ENCODE results near the gene ABHD10.

The ABHD10 gene

GRCh38 chr3:112013784-112014143, 34.9 kb downstream of the ABHD10 start:
- no peak overlapping the region for H3K4me3 ChIP-seq (IDR thresholded peaks at IDR 0.05; ENCODE audit: insufficient read depth, low read depth, low read length)
- TF ChIP-seq CTCF (conservative IDR thresholded peaks at IDR 0.05; ENCODE audit: low read depth, low read length), result no peak
- no peak overlapping the region for H2AFZ ChIP-seq (ENCODE audit: low read depth)
- H4K20me1 ChIP-seq (ENCODE audit: insufficient read depth), result no peaks in the 10 kb centered on the region
- no peak overlapping the region for H3K4me2 ChIP-seq
- no peaks in the 10 kb centered on the region for H3K36me3 ChIP-seq (ENCODE audit: insufficient read depth)
- H3K4me1 ChIP-seq (ENCODE audit: low read depth, poor library complexity, severe bottlenecking), result no peaks in the 10 kb centered on the region
- H3K79me2 ChIP-seq (ENCODE audit: insufficient read depth, low read depth), result no peaks in the 10 kb centered on the region
- no peak overlapping the region for H3K9ac ChIP-seq
- H3K27me3 ChIP-seq (ENCODE audit: insufficient read depth, low read depth), result no peaks in the 10 kb centered on the region
- no peak overlapping the region for H3K27ac ChIP-seq

DNA sequence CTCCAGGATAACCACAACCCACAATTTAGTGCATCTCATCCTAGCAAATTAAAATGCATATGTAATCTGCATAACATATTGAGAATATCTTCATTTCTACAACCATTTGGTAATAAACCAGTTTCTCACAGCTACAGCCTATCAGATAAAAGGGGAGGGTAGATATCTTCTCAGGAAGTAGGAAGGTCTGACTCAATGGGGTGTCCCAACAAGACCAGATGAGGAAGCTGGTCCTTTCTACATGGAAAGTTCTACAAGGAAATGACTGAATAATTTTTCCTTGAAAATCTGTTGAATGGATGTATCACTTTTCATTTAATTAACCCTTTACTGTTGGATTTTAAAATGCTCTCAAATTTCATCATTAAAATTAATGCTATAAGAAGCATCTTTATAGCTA, 38.3 kb downstream of the ABHD10 start:
- TF ChIP-seq CTCF (conservative IDR thresholded peaks at IDR 0.05; ENCODE audit: low read depth, low read length), result no peak
- no peak overlapping the region for H3K4me2 ChIP-seq
- no peak overlapping the region for H3K4me3 ChIP-seq (IDR thresholded peaks at IDR 0.05; ENCODE audit: insufficient read depth, low read depth, low read length)
- H3K9ac ChIP-seq, result no peak overlapping the region
- H3K79me2 ChIP-seq (ENCODE audit: insufficient read depth, low read depth), result no peaks in the 10 kb centered on the region
- no peak overlapping the region for H2AFZ ChIP-seq (ENCODE audit: low read depth)
- no peaks in the 10 kb centered on the region for H3K4me1 ChIP-seq (ENCODE audit: low read depth, poor library complexity, severe bottlenecking)
- H3K27ac ChIP-seq, result no peak overlapping the region
- H3K27me3 ChIP-seq (ENCODE audit: insufficient read depth, low read depth), result no peaks in the 10 kb centered on the region
- H4K20me1 ChIP-seq (ENCODE audit: insufficient read depth), result no peaks in the 10 kb centered on the region
- no peaks in the 10 kb centered on the region for H3K36me3 ChIP-seq (ENCODE audit: insufficient read depth)

DNA sequence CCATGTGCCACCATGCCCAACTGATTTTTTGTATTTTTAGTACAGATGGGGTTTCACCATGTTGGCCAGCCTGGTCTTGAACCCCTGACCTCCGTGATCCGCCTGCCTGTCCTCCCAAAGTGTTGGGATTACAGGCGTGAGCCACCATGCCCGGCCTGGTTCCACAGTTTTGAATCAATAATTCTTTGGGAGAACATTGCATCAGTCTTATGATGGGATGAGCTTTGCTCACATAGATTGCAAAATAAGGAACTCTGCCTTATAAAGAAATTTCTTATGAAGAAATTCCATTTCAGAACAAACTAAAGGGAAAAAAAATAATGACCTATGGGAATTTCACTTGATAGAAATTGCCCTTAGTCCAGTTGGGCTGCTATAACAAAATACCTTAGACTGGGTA, 39.9 kb downstream of the ABHD10 start:
- no peak overlapping the region for H3K4me2 ChIP-seq
- no peak overlapping the region for H3K27ac ChIP-seq
- H3K79me2 ChIP-seq (ENCODE audit: insufficient read depth, low read depth), result no peaks in the 10 kb centered on the region
- no peaks in the 10 kb centered on the region for H3K36me3 ChIP-seq (ENCODE audit: insufficient read depth)
- no peaks in the 10 kb centered on the region for H4K20me1 ChIP-seq (ENCODE audit: insufficient read depth)
- H3K4me1 ChIP-seq (ENCODE audit: low read depth, poor library complexity, severe bottlenecking), result no peaks in the 10 kb centered on the region
- H2AFZ ChIP-seq (ENCODE audit: low read depth), result no peak overlapping the region
- H3K27me3 ChIP-seq (ENCODE audit: insufficient read depth, low read depth), result no peaks in the 10 kb centered on the region
- no peak overlapping the region for H3K4me3 ChIP-seq (IDR thresholded peaks at IDR 0.05; ENCODE audit: insufficient read depth, low read depth, low read length)
- H3K9ac ChIP-seq, result no peak overlapping the region
- TF ChIP-seq CTCF (conservative IDR thresholded peaks at IDR 0.05; ENCODE audit: low read depth, low read length), result no peak

DNA sequence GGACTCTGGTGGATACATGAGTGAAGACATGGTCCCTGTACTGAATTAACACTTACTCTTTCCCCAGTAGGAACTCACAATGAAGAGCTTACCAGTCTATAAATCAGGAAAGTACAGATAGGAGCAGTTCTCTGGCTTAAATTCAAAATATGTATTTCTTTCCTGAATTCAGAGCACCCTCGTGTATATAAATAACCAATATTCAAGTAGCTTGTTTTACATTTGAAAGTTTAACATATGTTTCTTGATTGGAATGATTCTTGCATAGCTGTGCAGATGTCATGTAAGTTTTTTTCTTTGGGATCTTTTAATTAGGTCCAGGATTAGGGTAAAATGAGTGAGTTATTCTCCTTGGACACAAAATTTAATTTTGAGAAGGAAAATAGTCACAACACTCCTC, 40.9 kb downstream of the ABHD10 start:
- no peak overlapping the region for H2AFZ ChIP-seq (ENCODE audit: low read depth)
- no peak overlapping the region for H3K27ac ChIP-seq
- H3K36me3 ChIP-seq (ENCODE audit: insufficient read depth), result no peaks in the 10 kb centered on the region
- no peaks in the 10 kb centered on the region for H3K79me2 ChIP-seq (ENCODE audit: insufficient read depth, low read depth)
- H3K4me3 ChIP-seq (IDR thresholded peaks at IDR 0.05; ENCODE audit: insufficient read depth, low read depth, low read length), result no peak overlapping the region
- no peaks in the 10 kb centered on the region for H3K27me3 ChIP-seq (ENCODE audit: insufficient read depth, low read depth)
- H3K9ac ChIP-seq, result no peak overlapping the region
- H3K4me1 ChIP-seq (ENCODE audit: low read depth, poor library complexity, severe bottlenecking), result no peaks in the 10 kb centered on the region
- no peak overlapping the region for H3K4me2 ChIP-seq
- no peaks in the 10 kb centered on the region for H4K20me1 ChIP-seq (ENCODE audit: insufficient read depth)
- no peak for TF ChIP-seq CTCF (conservative IDR thresholded peaks at IDR 0.05; ENCODE audit: low read depth, low read length)

DNA sequence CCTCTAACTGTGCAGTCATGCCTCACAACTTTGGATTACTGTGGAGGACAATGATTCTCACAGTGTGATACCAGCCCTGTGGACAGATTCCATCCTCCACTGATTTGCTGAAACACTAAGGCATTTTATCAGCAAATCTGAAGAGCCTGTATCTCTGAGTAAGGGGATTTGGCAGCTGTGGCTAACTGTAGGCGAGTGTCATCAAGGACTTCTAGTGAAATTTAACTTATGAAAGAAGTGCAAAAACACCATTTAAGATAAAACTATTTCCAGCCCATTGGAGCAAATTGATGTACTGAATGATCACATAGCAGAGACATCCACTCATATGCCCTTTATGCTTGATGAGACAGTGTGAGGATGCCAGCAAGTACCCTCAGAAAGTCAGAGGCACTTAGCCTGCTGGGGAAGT, 41.9 kb downstream of the ABHD10 start:
- Histone ChIP-seq H3K36me3 (ENCODE audit: insufficient read depth) (no peaks in the 10 kb centered on the region), H3K4me1 (ENCODE audit: low read depth, poor library complexity, severe bottlenecking) (no peaks in the 10 kb centered on the region), H3K4me2 (no peak overlapping the region), H4K20me1 (ENCODE audit: insufficient read depth) (no peaks in the 10 kb centered on the region), H3K79me2 (ENCODE audit: insufficient read depth, low read depth) (no peaks in the 10 kb centered on the region), H2AFZ (ENCODE audit: low read depth) (no peak overlapping the region), H3K9ac (no peak overlapping the region), H3K27ac (no peak overlapping the region), H3K27me3 (ENCODE audit: insufficient read depth, low read depth) (no peaks in the 10 kb centered on the region), H3K4me3 (IDR thresholded peaks at IDR 0.05; ENCODE audit: insufficient read depth, low read depth, low read length) (no peak overlapping the region)
- no peak for TF ChIP-seq CTCF (conservative IDR thresholded peaks at IDR 0.05; ENCODE audit: low read depth, low read length)

Data from KMS-11 (cell line).